SU-DHL-6 (cell line): ENCODE measurements around the gene CCDC9.
"Not testable (repeated sequence)": the region's sequence is repeated elsewhere in the genome, so short reads cannot be mapped to it uniquely, and the experiment has no call there.

Experiments
- H2AFZ ChIP-seq: fragments of 200-600 bp; sonication (generic); 2 replicates; pipeline ENCODE4 v1.6.1; 2014; ENCODE audit warnings: low read depth, mild to moderate bottlenecking, moderate library complexity, mixed read lengths, antibody characterized with exemption, low read length; ENCODE audit not compliant: severe bottlenecking
- H3F3A ChIP-seq: fragments of 200-600 bp; shearing (Covaris generic); 2 replicates; pipeline ENCODE4 v1.6.0; 2016; ENCODE audit warnings: antibody characterized with exemption, mild to moderate bottlenecking; ENCODE audit not compliant: insufficient read depth
- H3K27ac ChIP-seq: fragments of 200-600 bp; sonication (generic); 2 replicates; pipeline ENCODE4 v1.5.1; 2016; ENCODE audit warnings: low read depth, mild to moderate bottlenecking, low read length, moderate library complexity, mixed read lengths
- H3K27me3 ChIP-seq: fragments of 200-600 bp; sonication (generic), shearing (Covaris generic); 2 replicates; pipeline ENCODE4 v1.6.0; 2014; ENCODE audit warnings: mild to moderate bottlenecking, low read length
- H3K36me3 ChIP-seq: fragments of 200-600 bp; sonication (generic); 2 replicates; pipeline ENCODE4 v1.6.1; 2014; ENCODE audit warnings: mild to moderate bottlenecking, low read length, mixed read lengths
- H3K4me2 ChIP-seq: fragments of 300-600, 200-600 bp; shearing (Covaris generic), sonication (generic); 2 replicates; pipeline ENCODE4 v1.6.0; 2014; ENCODE audit warnings: low read length, low read depth, mild to moderate bottlenecking; ENCODE audit not compliant: poor library complexity, severe bottlenecking
- H3K4me3 ChIP-seq: fragments of 200-600 bp; sonication (generic); 2 replicates; pipeline ENCODE4 v1.5.1; 2014; ENCODE audit warnings: antibody characterized with exemption, low read length, mild to moderate bottlenecking, mixed read lengths; ENCODE audit not compliant: insufficient read depth, poor library complexity, severe bottlenecking
- H3K79me2 ChIP-seq: fragments of 200-600 bp; sonication (generic); 2 replicates; pipeline ENCODE4 v1.6.1; 2014; ENCODE audit warnings: mild to moderate bottlenecking, low read length, moderate library complexity; ENCODE audit not compliant: insufficient read depth
- H3K9ac ChIP-seq: fragments of 200-600 bp; sonication (generic); 2 replicates; pipeline ENCODE4 v1.7.0; 2014; ENCODE audit warnings: mild to moderate bottlenecking, low read length
- H3K9me2 ChIP-seq: fragments of 200-600 bp; sonication (generic); replicated peaks from 2 replicates; pipeline ENCODE4 v1.6.1; 2014; ENCODE audit warnings: low read length; ENCODE audit not compliant: insufficient read depth
- H3K9me3 ChIP-seq: fragments of 200-600 bp; sonication (generic); 2 replicates; pipeline ENCODE4 v1.6.1; 2014; ENCODE audit warnings: low read length, mixed read lengths; ENCODE audit not compliant: insufficient read depth
- H4K20me1 ChIP-seq: fragments of 200-600 bp; sonication (generic); 2 replicates; pipeline ENCODE4 v1.6.1; 2014; ENCODE audit warnings: low read depth, mild to moderate bottlenecking, antibody characterized with exemption, low read length, moderate library complexity, mixed read lengths
- EZH2phosphoT487 ChIP-seq: fragments of 200-600 bp; sonication (generic), shearing (Covaris generic); conservative IDR thresholded peaks from 2 replicates; pipeline ENCODE4 v1.6.1; 2018; ENCODE audit warnings: mild to moderate bottlenecking, antibody characterized with exemption, low read length, moderate library complexity, mixed read lengths
- TF ChIP-seq, protein P1 (sequence below): fragments of 200-600 bp; sonication (generic); IDR thresholded peaks from one replicate; pipeline ENCODE4 v1.5.1; 2017; ENCODE audit warnings: antibody characterized with exemption, mild to moderate bottlenecking, low read length, moderate library complexity; ENCODE audit not compliant: insufficient read depth, poor library complexity, severe bottlenecking

The CCDC9 gene

DNA sequence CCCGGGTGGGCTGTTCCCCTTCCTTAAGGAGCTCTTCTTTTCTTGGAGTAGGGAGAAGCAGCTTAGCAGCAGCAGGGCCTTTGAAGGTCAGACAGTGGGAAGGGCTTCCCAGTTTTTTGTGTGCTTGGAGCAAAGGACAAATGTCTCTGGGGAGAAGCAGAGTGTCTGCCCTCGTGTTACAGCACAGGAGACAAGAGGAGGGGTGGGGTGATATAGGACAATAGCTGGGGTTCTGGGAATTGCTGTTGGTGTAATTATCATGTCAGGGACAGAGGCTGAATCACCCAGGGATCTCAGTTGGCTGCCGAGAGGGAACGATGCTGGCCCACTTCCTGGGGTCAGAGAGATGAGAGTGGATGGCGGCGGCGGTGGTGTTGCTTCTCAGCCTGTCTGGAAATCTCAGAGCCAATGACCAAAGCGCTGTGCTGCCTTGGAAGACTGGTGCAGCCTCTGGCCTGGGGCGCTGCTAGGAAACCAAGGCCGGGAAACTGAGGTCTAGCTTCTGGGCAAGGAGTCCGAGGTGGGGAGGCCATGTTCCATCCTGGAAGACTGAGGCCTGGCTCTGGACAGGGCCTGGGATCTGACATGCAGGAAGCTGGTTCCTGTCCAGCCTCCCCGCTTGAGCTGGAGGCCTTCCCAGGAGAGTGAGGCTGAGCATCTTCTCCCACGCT is 19.6 kb downstream of the CCDC9 start:
- 0 out of 2 replicates have a peak overlapping the region, but pooled peaks have one; percentile 58 for H3K9ac ChIP-seq

DNA sequence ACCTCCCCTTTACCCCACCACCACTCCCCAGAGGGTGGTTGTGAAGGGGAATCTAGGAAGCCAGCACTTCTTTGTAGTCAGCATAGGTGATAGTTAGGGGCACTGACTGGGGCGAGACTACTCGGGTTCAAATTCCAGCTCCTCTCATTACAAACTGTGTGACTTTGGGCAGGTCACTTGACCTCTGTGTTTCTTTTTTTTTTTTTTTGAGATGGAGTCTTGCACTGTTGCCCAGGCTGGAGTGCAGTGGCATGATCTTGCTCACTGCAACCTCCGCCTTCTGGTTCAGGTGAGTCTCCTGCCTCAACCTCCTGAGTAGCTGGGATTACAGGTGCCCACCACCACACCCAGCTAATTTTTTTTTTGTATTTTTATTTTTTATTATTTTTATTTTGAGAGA is 20.2 kb downstream of the CCDC9 start:
- H3F3A ChIP-seq, H3K9ac ChIP-seq, H3K27ac ChIP-seq: not testable (repeated sequence)

More for the DNA sequence above, 19.6 kb downstream of the CCDC9 start:
- Histone ChIP-seq H3K9me3 (no peaks in the 10 kb centered on the region), H4K20me1 (no peaks in the 10 kb centered on the region), H3K4me2 (peak overlapping the region; percentile 61), H3K79me2 (no peaks in the 10 kb centered on the region), H3K27ac (no peak overlapping the region), H3F3A (0 out of 2 replicates have a peak, but pooled peaks cover 6% of the 10 kb centered on the region), H3K9me2 (no peaks in the 10 kb centered on the region), H2AFZ (no peak overlapping the region), H3K36me3 (no peaks in the 10 kb centered on the region), H3K4me3 (no peak overlapping the region), H3K27me3 (no peaks in the 10 kb centered on the region)
- TF ChIP-seq, protein P1, sequence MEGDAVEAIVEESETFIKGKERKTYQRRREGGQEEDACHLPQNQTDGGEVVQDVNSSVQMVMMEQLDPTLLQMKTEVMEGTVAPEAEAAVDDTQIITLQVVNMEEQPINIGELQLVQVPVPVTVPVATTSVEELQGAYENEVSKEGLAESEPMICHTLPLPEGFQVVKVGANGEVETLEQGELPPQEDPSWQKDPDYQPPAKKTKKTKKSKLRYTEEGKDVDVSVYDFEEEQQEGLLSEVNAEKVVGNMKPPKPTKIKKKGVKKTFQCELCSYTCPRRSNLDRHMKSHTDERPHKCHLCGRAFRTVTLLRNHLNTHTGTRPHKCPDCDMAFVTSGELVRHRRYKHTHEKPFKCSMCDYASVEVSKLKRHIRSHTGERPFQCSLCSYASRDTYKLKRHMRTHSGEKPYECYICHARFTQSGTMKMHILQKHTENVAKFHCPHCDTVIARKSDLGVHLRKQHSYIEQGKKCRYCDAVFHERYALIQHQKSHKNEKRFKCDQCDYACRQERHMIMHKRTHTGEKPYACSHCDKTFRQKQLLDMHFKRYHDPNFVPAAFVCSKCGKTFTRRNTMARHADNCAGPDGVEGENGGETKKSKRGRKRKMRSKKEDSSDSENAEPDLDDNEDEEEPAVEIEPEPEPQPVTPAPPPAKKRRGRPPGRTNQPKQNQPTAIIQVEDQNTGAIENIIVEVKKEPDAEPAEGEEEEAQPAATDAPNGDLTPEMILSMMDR, result no peak
- no peak for TF ChIP-seq EZH2phosphoT487

DNA sequence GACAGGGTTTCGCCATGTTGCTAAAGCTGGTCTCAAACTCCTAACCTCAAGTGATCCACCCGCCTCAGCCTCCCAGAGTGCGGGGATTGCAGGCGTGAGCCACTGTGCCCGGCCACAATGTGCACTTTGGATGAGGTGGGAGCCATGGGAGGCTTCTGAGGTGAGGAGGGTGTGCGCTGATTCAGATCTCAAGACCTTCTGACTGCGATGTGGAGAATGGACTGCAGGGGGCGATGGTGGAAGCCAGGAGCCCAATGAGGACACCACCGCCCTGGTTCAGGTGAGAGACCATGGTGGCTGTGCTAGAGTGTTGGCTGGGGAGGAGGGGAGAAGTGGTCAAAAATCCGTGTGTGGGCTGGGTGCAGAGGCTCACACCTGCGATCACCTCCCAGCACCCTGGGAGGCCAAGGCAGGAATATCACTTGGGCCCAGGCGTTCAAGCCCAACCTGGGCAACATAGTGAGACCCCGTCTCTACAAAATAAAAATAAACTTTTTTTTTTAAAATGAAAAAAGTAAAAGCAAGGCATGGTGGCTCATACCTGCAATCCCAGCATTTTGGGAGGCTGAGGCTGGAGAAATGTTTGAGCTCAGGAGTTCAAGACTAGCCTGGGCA is 24.0 kb downstream of the CCDC9 start:
- Histone ChIP-seq H3K27ac (no peak overlapping the region), H3K9me3 (no peaks in the 10 kb centered on the region), H3K9ac (no peak overlapping the region), H3K79me2 (no peaks in the 10 kb centered on the region), H4K20me1 (no peaks in the 10 kb centered on the region), H3K36me3 (no peaks in the 10 kb centered on the region), H3K9me2 (no peaks in the 10 kb centered on the region), H2AFZ (no peak overlapping the region), H3K4me3 (no peak overlapping the region), H3K27me3 (no peaks in the 10 kb centered on the region), H3K4me2 (no peak overlapping the region), H3F3A (peaks cover 7% of the 10 kb centered on the region)
- no peak for TF ChIP-seq EZH2phosphoT487
- TF ChIP-seq, protein P1, result peak; percentile 21

More for the DNA sequence above, 20.2 kb downstream of the CCDC9 start:
- H3K36me3 ChIP-seq, H3K4me3 ChIP-seq, H3K27me3 ChIP-seq, H3K9me2 ChIP-seq, H3K4me2 ChIP-seq, H4K20me1 ChIP-seq, H3K9me3 ChIP-seq, H2AFZ ChIP-seq, H3K79me2 ChIP-seq: not testable (repeated sequence)

DNA sequence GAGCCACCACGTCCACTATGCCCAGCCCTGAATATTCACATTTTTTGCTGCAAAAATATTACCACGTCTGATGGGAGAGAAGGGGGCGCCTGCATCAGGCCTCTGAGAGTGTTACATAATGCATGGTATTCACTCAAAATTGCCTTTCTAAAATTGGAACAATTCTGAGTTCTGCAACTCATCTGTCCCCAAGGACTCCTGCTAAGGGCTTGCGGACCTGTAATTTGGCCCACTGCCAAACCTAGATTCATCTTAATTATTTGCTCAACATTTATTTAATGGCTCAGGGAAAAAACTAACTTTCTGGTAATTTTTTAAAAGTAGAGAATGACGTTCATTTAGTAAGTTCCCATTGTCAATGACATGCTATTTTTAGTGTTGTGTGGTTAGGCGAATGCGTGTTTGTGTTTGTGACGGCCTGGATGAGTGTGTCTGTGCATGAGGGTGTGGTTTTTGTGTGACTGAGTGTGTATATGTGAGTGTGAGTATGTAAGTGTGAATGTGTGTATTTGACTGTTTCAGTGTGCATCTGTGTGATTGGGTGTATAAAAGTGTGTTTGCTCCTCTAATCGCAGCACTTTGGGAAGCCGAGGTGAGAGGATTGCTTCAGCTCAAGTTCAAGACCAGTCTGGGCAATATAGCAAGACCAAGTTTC is 27.2 kb downstream of the CCDC9 start:
- no peaks in the 10 kb centered on the region for H3K36me3 ChIP-seq
- no peaks in the 10 kb centered on the region for H4K20me1 ChIP-seq
- H3K9ac ChIP-seq, result no peak overlapping the region
- no peak overlapping the region for H3K27ac ChIP-seq
- no peaks in the 10 kb centered on the region for H3K27me3 ChIP-seq
- H3K9me2 ChIP-seq, result no peaks in the 10 kb centered on the region
- no peak overlapping the region for H3K4me3 ChIP-seq
- H2AFZ ChIP-seq, result no peak overlapping the region
- peaks cover 7% of the 10 kb centered on the region for H3F3A ChIP-seq
- no peaks in the 10 kb centered on the region for H3K9me3 ChIP-seq
- H3K4me2 ChIP-seq, result no peak overlapping the region
- TF ChIP-seq, protein P1, result no peak
- TF ChIP-seq EZH2phosphoT487, result no peak
- H3K79me2 ChIP-seq, result no peaks in the 10 kb centered on the region
